ENCODE measurements around the gene ELOVL6. TPM values are rescaled to one million over a fixed set of nuclear protein-coding genes. Genes with fewer than 3 reads are reported as not detected.

Gene ELOVL6
- total and polyA plus RNA-seq, 7 experiments from 2014 or later: 0.13 to 32.9 (median 0.81) TPM

GRCh38 chr4:110022457-110022856, 176.0 kb downstream of the ELOVL6 start:
- Histone ChIP-seq H3K4me1 (ENCODE audit: control insufficient read depth in 2 of 2, insufficient read depth in 2 of 2, low read length in 2 of 2) (no peaks in the 10 kb centered on the region), H3K27ac (ENCODE audit: low read depth, low read length) (no peak overlapping the region), H3K4me3 (ENCODE audit: low read length) (no peak overlapping the region), H3K36me3 (ENCODE audit: control insufficient read depth in 2 of 3, insufficient read depth in 3 of 3, low read length in 3 of 3) (no peaks in the 10 kb centered on the region), H3K9me3 (ENCODE audit: control insufficient read depth in 2 of 3, low read length in 3 of 3) (no peaks in the 10 kb centered on the region), H3K27me3 (ENCODE audit: control insufficient read depth in 2 of 2, insufficient read depth in 2 of 2, low read length in 2 of 2) (no peaks in the 10 kb centered on the region)
- DNase-seq (no peak), ATAC-seq (no peak)
- no peaks in the 10 kb centered on the region for H3K36me3 Mint-ChIP-seq
- CTCF ChIA-PET: interaction anchor here (0.7 to 1.3 kb wide), 2 partner anchors 9 to 27 kb away, joined by 3 to 4 read pairs; no protein-coding TSS in a partner anchor
- POLR2A ChIA-PET: no interaction called here
- H3K27ac Mint-ChIP-seq: no peak overlapping the region
- peaks cover 0 to 5% (median 0%) of the 10 kb centered on the region in 11 donors for H3K9me3 Mint-ChIP-seq
- intact Hi-C loops (cut with micrococcal nuclease): no loop called here
- peaks cover 0 to 2% (median 0%) of the 10 kb centered on the region in 7 donors for H3K4me1 Mint-ChIP-seq
- peaks cover 0 to 36% (median 0%) of the 10 kb centered on the region in 5 donors for H3K27me3 Mint-ChIP-seq
- no peak overlapping the region for H3K4me3 Mint-ChIP-seq

GRCh38 chr4:110020646-110021443, 177.6 kb downstream of the ELOVL6 start:
- ATAC-seq: no peak
- peaks cover 0 to 26% (median 0%) of the 10 kb centered on the region in 5 donors for H3K27me3 Mint-ChIP-seq

GRCh38 chr4:110020139-110020538, 178.3 kb downstream of the ELOVL6 start:
- intact Hi-C loops (cut with micrococcal nuclease): no loop called here
- Histone ChIP-seq H3K36me3 (ENCODE audit: control insufficient read depth in 2 of 3, insufficient read depth in 3 of 3, low read length in 3 of 3) (no peaks in the 10 kb centered on the region), H3K9me3 (ENCODE audit: control insufficient read depth in 2 of 3, low read length in 3 of 3) (no peaks in the 10 kb centered on the region), H3K4me3 (ENCODE audit: low read length) (no peak overlapping the region), H3K27me3 (ENCODE audit: control insufficient read depth in 2 of 2, insufficient read depth in 2 of 2, low read length in 2 of 2) (no peaks in the 10 kb centered on the region), H3K4me1 (ENCODE audit: control insufficient read depth in 2 of 2, insufficient read depth in 2 of 2, low read length in 2 of 2) (no peaks in the 10 kb centered on the region), H3K27ac (ENCODE audit: low read depth, low read length) (no peak overlapping the region)
- Mint-ChIP-seq H3K4me3 (no peak overlapping the region), H3K36me3 (peaks cover 0 to 4% (median 3%) of the 10 kb centered on the region in 5 donors), H3K9me3 (peaks cover 0 to 9% (median 5%) of the 10 kb centered on the region in 11 donors), H3K27me3 (peaks cover 0 to 21% (median 0%) of the 10 kb centered on the region in 5 donors), H3K4me1 (peaks cover 0 to 2% (median 0%) of the 10 kb centered on the region in 7 donors), H3K27ac (no peak overlapping the region)
- DNase-seq: no peak
- CTCF ChIA-PET: no interaction called here
- POLR2A ChIA-PET: interaction anchor here (0.6 kb wide), 1 partner anchor 13 kb away, joined by 3 read pairs; no protein-coding TSS in a partner anchor
- ATAC-seq: no peak

More at GRCh38 chr4:110020646-110021443, 177.6 kb downstream of the ELOVL6 start:
- no peaks in the 10 kb centered on the region for H3K36me3 ChIP-seq (ENCODE audit: control insufficient read depth in 2 of 3, insufficient read depth in 3 of 3, low read length in 3 of 3)
- Mint-ChIP-seq H3K36me3 (peaks cover 0 to 4% (median 3%) of the 10 kb centered on the region in 5 donors), H3K4me3 (no peak overlapping the region), H3K4me1 (peaks cover 0 to 2% (median 0%) of the 10 kb centered on the region in 7 donors), H3K27ac (no peak overlapping the region), H3K9me3 (peaks cover 0 to 9% (median 5%) of the 10 kb centered on the region in 11 donors)
- no peaks in the 10 kb centered on the region for H3K4me1 ChIP-seq (ENCODE audit: control insufficient read depth in 2 of 2, insufficient read depth in 2 of 2, low read length in 2 of 2)
- ChIA-PET CTCF (interaction anchor here (1.1 kb wide), 1 partner anchor 19 kb away, joined by 3 read pairs; no protein-coding TSS in a partner anchor), POLR2A (no interaction called here)
- no peak for DNase-seq
- intact Hi-C loops (cut with micrococcal nuclease): no loop called here
- H3K27me3 ChIP-seq (ENCODE audit: control insufficient read depth in 2 of 2, insufficient read depth in 2 of 2, low read length in 2 of 2): no peaks in the 10 kb centered on the region
- H3K9me3 ChIP-seq (ENCODE audit: control insufficient read depth in 2 of 3, low read length in 3 of 3): no peaks in the 10 kb centered on the region
- H3K4me3 ChIP-seq (ENCODE audit: low read length): no peak overlapping the region
- no peak overlapping the region for H3K27ac ChIP-seq (ENCODE audit: low read depth, low read length)

GRCh38 chr4:110019153-110019552, 179.3 kb downstream of the ELOVL6 start:
- H3K27me3 Mint-ChIP-seq: peaks cover 0 to 15% (median 3%) of the 10 kb centered on the region in 5 donors
- no peaks in the 10 kb centered on the region for H3K27me3 ChIP-seq (ENCODE audit: control insufficient read depth in 2 of 2, insufficient read depth in 2 of 2, low read length in 2 of 2)
- no peaks in the 10 kb centered on the region for H3K36me3 ChIP-seq (ENCODE audit: control insufficient read depth in 2 of 3, insufficient read depth in 3 of 3, low read length in 3 of 3)
- no peak overlapping the region for H3K4me3 ChIP-seq (ENCODE audit: low read length)
- ATAC-seq (no peak), DNase-seq (no peak)
- intact Hi-C loops (cut with micrococcal nuclease): no loop called here
- ChIA-PET POLR2A (no interaction called here), CTCF (no interaction called here)
- peaks cover 0 to 4% (median 3%) of the 10 kb centered on the region in 5 donors for H3K36me3 Mint-ChIP-seq
- H3K4me1 ChIP-seq (ENCODE audit: control insufficient read depth in 2 of 2, insufficient read depth in 2 of 2, low read length in 2 of 2): no peaks in the 10 kb centered on the region
- H3K27ac Mint-ChIP-seq: no peak overlapping the region
- no peak overlapping the region for H3K27ac ChIP-seq (ENCODE audit: low read depth, low read length)
- no peaks in the 10 kb centered on the region for H3K9me3 ChIP-seq (ENCODE audit: control insufficient read depth in 2 of 3, low read length in 3 of 3)
- H3K9me3 Mint-ChIP-seq: peaks cover 0 to 9% (median 5%) of the 10 kb centered on the region in 11 donors
- H3K4me1 Mint-ChIP-seq: peaks cover 0 to 2% (median 0%) of the 10 kb centered on the region in 7 donors
- no peak overlapping the region for H3K4me3 Mint-ChIP-seq

- Mint-ChIP-seq H3K27me3 (peaks cover 0 to 10% (median 5%) of the 10 kb centered on the region in 5 donors), H3K36me3 (peaks cover 0 to 4% (median 3%) of the 10 kb centered on the region in 5 donors), H3K4me3 (no peak overlapping the region), H3K4me1 (no peaks in the 10 kb centered on the region), H3K9me3 (peaks cover 0 to 9% (median 2%) of the 10 kb centered on the region in 11 donors), H3K27ac (no peak overlapping the region)
- Histone ChIP-seq H3K9me3 (ENCODE audit: control insufficient read depth in 2 of 3, low read length in 3 of 3) (no peaks in the 10 kb centered on the region), H3K4me3 (ENCODE audit: low read length) (no peak overlapping the region), H3K27me3 (ENCODE audit: control insufficient read depth in 2 of 2, insufficient read depth in 2 of 2, low read length in 2 of 2) (no peaks in the 10 kb centered on the region), H3K4me1 (ENCODE audit: control insufficient read depth in 2 of 2, insufficient read depth in 2 of 2, low read length in 2 of 2) (no peaks in the 10 kb centered on the region), H3K27ac (ENCODE audit: low read depth, low read length) (no peak overlapping the region), H3K36me3 (ENCODE audit: control insufficient read depth in 2 of 3, insufficient read depth in 3 of 3, low read length in 3 of 3) (no peaks in the 10 kb centered on the region)
- DNase-seq (no peak), ATAC-seq (no peak)
- intact Hi-C loops (cut with micrococcal nuclease): no loop called here
- ChIA-PET CTCF (no interaction called here), POLR2A (no interaction called here)
These were observed 184.2 kb downstream of the ELOVL6 start for GRCh38 chr4:110014233-110014632.

- H3K9me3 Mint-ChIP-seq: peaks cover 0 to 9% (median 2%) of the 10 kb centered on the region in 11 donors
- no peak overlapping the region for H3K4me3 Mint-ChIP-seq
- H3K36me3 ChIP-seq (ENCODE audit: control insufficient read depth in 2 of 3, insufficient read depth in 3 of 3, low read length in 3 of 3): no peaks in the 10 kb centered on the region
- POLR2A ChIA-PET: no interaction called here
- intact Hi-C loops (cut with micrococcal nuclease): no loop called here
- DNase-seq (no peak), ATAC-seq (no peak)
- no peak overlapping the region for H3K4me3 ChIP-seq (ENCODE audit: low read length)
- no peak overlapping the region for H3K27ac ChIP-seq (ENCODE audit: low read depth, low read length)
- no peaks in the 10 kb centered on the region for H3K27me3 ChIP-seq (ENCODE audit: control insufficient read depth in 2 of 2, insufficient read depth in 2 of 2, low read length in 2 of 2)
- H3K4me1 ChIP-seq (ENCODE audit: control insufficient read depth in 2 of 2, insufficient read depth in 2 of 2, low read length in 2 of 2): no peaks in the 10 kb centered on the region
- peaks cover 0 to 4% (median 3%) of the 10 kb centered on the region in 5 donors for H3K36me3 Mint-ChIP-seq
- CTCF ChIA-PET: no interaction called here
- H3K9me3 ChIP-seq (ENCODE audit: control insufficient read depth in 2 of 3, low read length in 3 of 3): no peaks in the 10 kb centered on the region
- no peak overlapping the region for H3K27ac Mint-ChIP-seq
- H3K27me3 Mint-ChIP-seq: peaks cover 0 to 10% (median 5%) of the 10 kb centered on the region in 5 donors
- H3K4me1 Mint-ChIP-seq: peaks cover 0 to 4% (median 0%) of the 10 kb centered on the region in 7 donors
These were observed 185.5 kb downstream of the ELOVL6 start for GRCh38 chr4:110012917-110013316.

Measured in naive thymus-derived CD4-positive, alpha-beta T cell (primary cell).